NAMALWA (cell line): ENCODE measurements around the gene IZUMO1R.
"Not testable (repeated sequence)": the region's sequence is repeated elsewhere in the genome, so short reads cannot be mapped to it uniquely, and the experiment has no call there.

Experiments
- DNase-seq: peaks from one replicate; pipeline ENCODE4 v3.0.0-alpha.2; 2015; ENCODE audit warnings: low spot score

Gene IZUMO1R

GRCh38 chr11:94326947-94327346, 22.6 kb downstream of the IZUMO1R start:
- no peak for DNase-seq

GRCh38 chr11:94328587-94329080, 24.3 kb downstream of the IZUMO1R start:
- no peak for DNase-seq

GRCh38 chr11:94329501-94329900, 25.1 kb downstream of the IZUMO1R start:
- no peak for DNase-seq

- DNase-seq = no peak
Measured at GRCh38 chr11:94330789-94331188, 26.4 kb downstream of the IZUMO1R start.

- DNase-seq = no peak
Measured at GRCh38 chr11:94332814-94333213, 28.4 kb downstream of the IZUMO1R start.

GRCh38 chr11:94336033-94336432, 31.7 kb downstream of the IZUMO1R start:
- DNase-seq = no peak

GRCh38 chr11:94338651-94339050, 34.3 kb downstream of the IZUMO1R start:
- DNase-seq = no peak

- DNase-seq = no peak
Measured at GRCh38 chr11:94342250-94342649, 37.9 kb downstream of the IZUMO1R start.

GRCh38 chr11:94343495-94343894, 39.1 kb downstream of the IZUMO1R start:
- DNase-seq = no peak

GRCh38 chr11:94346311-94346710, 41.9 kb downstream of the IZUMO1R start:
- DNase-seq = not testable (repeated sequence)

GRCh38 chr11:94350850-94351563, 46.6 kb downstream of the IZUMO1R start:
- not testable (repeated sequence) for DNase-seq
